GM12874 (cell line): ENCODE data around the gene PILRA.

Source experiments
- TF ChIP-seq, protein P1 (sequence below): IDR thresholded peaks from 2 replicates; pipeline ENCODE4 v1.5.1; 2011; ENCODE audit warnings: low read depth, mild to moderate bottlenecking, control low read depth, low read length, moderate library complexity; ENCODE audit not compliant: insufficient read depth

Gene PILRA

DNA sequence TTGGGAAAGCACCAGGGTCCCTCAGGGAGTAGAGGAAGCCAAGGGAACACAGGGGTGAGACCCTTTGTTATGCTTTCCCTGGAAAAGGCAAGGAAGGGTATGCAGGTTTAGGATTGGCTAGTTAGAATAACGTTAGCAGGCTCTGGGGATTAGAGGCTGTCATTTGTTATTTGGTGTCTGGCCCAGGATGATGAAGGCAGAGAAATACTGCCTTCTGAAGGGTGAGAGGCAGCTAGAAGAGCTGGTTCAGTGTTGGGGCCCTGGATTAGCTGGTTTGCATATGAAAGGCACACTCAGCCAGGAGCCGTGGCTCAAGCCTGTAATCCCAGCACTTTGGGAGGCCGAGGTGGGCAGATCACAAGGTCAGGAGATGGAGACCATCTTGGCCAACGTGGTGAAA, 3.0 kb upstream of the PILRA start:
- TF ChIP-seq, protein P1, sequence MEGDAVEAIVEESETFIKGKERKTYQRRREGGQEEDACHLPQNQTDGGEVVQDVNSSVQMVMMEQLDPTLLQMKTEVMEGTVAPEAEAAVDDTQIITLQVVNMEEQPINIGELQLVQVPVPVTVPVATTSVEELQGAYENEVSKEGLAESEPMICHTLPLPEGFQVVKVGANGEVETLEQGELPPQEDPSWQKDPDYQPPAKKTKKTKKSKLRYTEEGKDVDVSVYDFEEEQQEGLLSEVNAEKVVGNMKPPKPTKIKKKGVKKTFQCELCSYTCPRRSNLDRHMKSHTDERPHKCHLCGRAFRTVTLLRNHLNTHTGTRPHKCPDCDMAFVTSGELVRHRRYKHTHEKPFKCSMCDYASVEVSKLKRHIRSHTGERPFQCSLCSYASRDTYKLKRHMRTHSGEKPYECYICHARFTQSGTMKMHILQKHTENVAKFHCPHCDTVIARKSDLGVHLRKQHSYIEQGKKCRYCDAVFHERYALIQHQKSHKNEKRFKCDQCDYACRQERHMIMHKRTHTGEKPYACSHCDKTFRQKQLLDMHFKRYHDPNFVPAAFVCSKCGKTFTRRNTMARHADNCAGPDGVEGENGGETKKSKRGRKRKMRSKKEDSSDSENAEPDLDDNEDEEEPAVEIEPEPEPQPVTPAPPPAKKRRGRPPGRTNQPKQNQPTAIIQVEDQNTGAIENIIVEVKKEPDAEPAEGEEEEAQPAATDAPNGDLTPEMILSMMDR: no peak

DNA sequence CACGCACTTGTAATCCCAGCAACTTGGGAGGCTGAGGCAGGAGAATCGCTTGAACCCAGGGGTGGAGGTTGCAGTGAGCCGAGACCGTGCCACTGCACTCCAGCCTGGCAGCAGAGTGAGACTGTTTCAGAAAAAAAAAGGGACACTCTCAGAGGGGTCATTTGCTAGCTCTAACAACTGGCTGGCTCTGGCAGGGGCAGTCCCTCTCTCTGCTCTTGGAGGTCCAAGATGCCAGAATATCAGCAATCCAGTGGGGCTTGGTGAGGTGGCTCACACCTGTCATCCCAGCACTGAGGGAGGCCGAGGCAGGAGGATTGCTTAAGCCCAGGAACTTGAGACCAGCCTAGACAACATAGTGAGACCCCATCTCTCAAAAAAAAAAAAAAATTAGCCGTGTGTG, 2.5 kb upstream of the PILRA start:
- TF ChIP-seq, protein P1: no peak

DNA sequence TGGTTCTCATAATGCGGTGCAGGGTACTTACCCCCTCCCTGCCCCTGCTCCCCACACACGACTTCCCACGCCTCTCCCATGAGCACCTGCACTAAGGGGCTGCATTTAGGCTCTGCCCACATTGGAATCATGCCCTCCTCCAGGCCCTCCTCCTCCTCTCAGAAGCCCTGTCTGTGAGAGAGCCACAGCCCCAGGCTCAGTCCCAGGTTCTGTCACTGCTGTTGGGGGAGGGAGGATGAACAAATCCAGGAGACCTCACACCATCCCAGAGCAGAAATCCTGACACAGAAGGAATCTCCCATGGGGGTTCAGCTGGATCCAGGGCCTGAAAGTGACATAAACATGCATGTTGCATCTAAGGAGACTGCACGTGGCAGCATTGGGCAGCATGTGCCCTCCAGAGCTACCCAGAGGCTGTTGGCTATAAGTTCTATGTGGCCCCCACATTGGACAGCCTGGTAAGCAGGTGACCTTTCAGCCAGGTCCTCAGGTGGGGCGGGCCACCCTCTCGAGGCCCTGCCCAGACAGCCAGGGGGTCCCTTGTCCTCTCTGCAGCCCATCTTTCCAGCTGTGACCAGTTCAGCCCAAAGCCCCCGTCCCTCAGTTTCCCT, 1.6 kb upstream of the PILRA start:
- TF ChIP-seq, protein P1: no peak

DNA sequence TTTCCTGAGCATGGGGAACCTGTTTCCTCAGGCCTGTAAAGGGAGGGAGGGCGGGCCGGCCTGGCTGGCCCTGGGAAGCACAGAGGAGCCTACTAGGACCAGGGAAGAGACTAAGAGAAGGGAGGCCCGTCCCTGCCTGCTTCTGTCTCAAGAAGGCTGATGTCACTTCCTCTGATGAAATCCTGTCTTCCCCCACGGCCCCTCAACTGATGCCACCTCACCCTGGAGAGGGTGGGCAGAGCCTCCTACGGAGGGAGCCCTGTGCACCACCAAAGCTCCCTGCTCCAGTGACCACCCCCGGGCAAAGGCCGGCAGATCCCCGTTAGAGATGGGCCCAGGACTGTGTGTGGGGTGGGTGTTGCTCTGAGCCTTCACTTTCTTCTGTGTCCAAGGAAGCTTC, 1.0 kb upstream of the PILRA start:
- TF ChIP-seq, protein P1: no peak

DNA sequence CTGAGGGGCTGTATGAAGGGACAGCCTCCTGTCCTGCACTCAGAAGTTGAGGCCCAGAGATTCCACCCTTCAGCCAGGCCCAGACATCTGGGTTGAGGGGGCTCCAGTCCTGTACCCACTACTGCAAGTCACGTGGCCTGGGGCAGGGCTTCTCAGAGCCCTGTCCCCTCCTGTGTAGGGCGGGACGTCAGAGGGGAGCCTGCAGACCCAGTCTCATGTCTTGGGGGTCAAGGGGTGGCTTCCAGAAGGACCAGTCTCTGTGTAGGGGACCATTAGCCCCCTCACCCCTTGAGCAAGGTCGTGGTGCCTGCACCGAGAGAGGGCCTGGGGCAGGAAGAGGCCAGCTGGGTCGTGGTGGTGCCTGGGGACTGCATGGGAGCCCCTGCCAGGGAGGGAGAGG, 593 bp upstream of the PILRA start:
- TF ChIP-seq, protein P1: no peak

DNA sequence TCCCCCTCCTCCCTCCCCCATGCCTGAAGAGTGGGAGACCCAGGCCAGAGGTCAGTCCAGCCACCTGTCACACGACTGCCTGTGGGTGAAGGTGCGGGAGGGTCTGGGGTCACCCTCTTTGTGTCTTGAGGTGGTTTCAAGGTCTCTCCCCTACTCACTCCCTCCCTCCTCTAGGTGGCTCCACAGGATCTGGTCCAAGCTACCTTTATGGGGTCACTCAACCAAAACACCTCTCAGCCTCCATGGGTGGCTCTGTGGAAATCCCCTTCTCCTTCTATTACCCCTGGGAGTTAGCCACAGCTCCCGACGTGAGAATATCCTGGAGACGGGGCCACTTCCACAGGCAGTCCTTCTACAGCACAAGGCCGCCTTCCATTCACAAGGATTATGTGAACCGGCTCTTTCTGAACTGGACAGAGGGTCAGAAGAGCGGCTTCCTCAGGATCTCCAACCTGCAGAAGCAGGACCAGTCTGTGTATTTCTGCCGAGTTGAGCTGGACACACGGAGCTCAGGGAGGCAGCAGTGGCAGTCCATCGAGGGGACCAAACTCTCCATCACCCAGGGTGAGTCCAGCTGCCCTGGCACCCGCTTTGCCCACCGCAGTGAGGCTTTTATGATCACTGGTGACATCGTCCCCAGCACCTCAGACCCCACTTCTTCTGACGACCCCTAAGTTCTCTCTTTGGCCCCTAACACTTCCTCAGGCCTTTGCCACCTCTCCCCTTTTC, 747 bp downstream of the PILRA start:
- TF ChIP-seq, protein P1: peak; percentile 61

DNA sequence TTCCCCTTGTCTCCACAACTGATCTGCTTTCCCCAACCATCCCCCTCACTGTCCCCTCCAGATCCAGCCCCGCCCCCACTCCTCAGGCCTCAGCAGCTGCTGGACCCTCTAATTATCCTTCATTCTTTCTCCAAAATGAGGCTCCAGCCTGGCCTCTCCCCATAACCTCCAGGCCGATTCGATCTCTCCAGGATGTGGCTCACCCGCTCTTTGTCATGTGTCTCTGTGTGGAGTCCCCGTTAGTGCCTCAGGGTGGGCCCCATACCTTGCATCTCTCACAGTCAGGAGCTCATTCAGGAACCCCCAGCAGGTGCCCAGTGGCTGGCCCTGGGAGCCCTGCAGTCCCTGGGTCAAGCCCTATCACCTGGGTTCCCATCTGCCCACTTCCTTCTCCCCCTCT, 1.3 kb downstream of the PILRA start:
- TF ChIP-seq, protein P1: no peak
